MM.1S (cell line): ENCODE data around the gene CFAP107.

Source experiments
- DNase-seq: peaks from one replicate; pipeline ENCODE4 v3.0.0-alpha.2; 2015
- H2AFZ ChIP-seq: fragments of 300-600 bp; sonication (generic); 2 replicates; pipeline ENCODE4 v1.6.0; 2016; ENCODE audit warnings: antibody characterized with exemption, low read length
- H3F3A ChIP-seq: fragments of 300-600 bp; sonication (generic); 2 replicates; pipeline ENCODE4 v1.6.1; 2016; ENCODE audit warnings: mild to moderate bottlenecking, antibody characterized with exemption, low read length, moderate library complexity, mixed read lengths; ENCODE audit not compliant: insufficient read depth
- H3K27ac ChIP-seq: fragments of 300-600 bp; sonication (generic); 2 replicates; pipeline ENCODE4 v1.5.1; 2016; ENCODE audit warnings: mild to moderate bottlenecking, low read length
- H3K27me3 ChIP-seq: fragments of 300-600 bp; sonication (generic); replicated peaks from 2 replicates; pipeline ENCODE4 v1.6.0; 2016; ENCODE audit warnings: low read length; ENCODE audit not compliant: insufficient read depth
- H3K36me3 ChIP-seq: fragments of 300-600 bp; sonication (generic); replicated peaks from 2 replicates; pipeline ENCODE4 v1.6.1; 2016; ENCODE audit warnings: mild to moderate bottlenecking, low read length, mixed read lengths; ENCODE audit not compliant: insufficient read depth
- H3K4me1 ChIP-seq: fragments of 300-600 bp; sonication (generic); 2 replicates; pipeline ENCODE4 v1.6.1; 2016; ENCODE audit warnings: low read length, mixed read lengths
- H3K4me2 ChIP-seq: fragments of 300-600 bp; sonication (generic); 2 replicates; pipeline ENCODE4 v1.6.0; 2016; ENCODE audit warnings: low read depth, low read length
- H3K4me3 ChIP-seq: fragments of 300-600 bp; sonication (generic); 2 replicates; pipeline ENCODE4 v1.5.1; 2016; ENCODE audit warnings: low read length, mixed read lengths
- H3K79me2 ChIP-seq: fragments of 300-600 bp; sonication (generic); 2 replicates; pipeline ENCODE4 v1.6.1; 2016; ENCODE audit warnings: mixed run types, low read length, mixed read lengths
- H3K9ac ChIP-seq: fragments of 300-600 bp; sonication (generic); 2 replicates; pipeline ENCODE4 v1.6.1; 2016; ENCODE audit warnings: low read length, mixed read lengths
- H3K9me2 ChIP-seq: fragments of 300-600 bp; sonication (generic); replicated peaks from 2 replicates; pipeline ENCODE4 v1.6.1; 2016; ENCODE audit warnings: mild to moderate bottlenecking, low read length, mixed read lengths; ENCODE audit not compliant: insufficient read depth
- H3K9me3 ChIP-seq: fragments of 300-600 bp; sonication (generic); replicated peaks from 2 replicates; pipeline ENCODE4 v1.6.1; 2016; ENCODE audit warnings: mild to moderate bottlenecking, low read length, mixed read lengths; ENCODE audit not compliant: insufficient read depth
- H4K20me1 ChIP-seq: fragments of 300-600 bp; sonication (generic); 2 replicates; pipeline ENCODE4 v1.6.1; 2016; ENCODE audit warnings: mild to moderate bottlenecking, low read length, moderate library complexity, mixed read lengths; ENCODE audit not compliant: insufficient read depth
- CTCF ChIP-seq: fragments of 300-600 bp; sonication (generic); IDR thresholded peaks from 2 replicates; pipeline ENCODE4 v1.5.1; 2016; ENCODE audit warnings: antibody characterized with exemption, low read length, mixed read lengths
- EZH2 ChIP-seq: fragments of 300-600 bp; sonication (generic); optimal IDR thresholded peaks from 2 replicates; pipeline ENCODE3; 2017; ENCODE audit warnings: low read depth, mild to moderate bottlenecking, antibody characterized with exemption, low read length, mixed read lengths
- EZH2phosphoT487 ChIP-seq: fragments of 300-600 bp; sonication (generic); IDR thresholded peaks from 2 replicates; pipeline ENCODE4 v1.6.1; 2018; ENCODE audit warnings: antibody characterized with exemption, low read length

The CFAP107 gene

DNA sequence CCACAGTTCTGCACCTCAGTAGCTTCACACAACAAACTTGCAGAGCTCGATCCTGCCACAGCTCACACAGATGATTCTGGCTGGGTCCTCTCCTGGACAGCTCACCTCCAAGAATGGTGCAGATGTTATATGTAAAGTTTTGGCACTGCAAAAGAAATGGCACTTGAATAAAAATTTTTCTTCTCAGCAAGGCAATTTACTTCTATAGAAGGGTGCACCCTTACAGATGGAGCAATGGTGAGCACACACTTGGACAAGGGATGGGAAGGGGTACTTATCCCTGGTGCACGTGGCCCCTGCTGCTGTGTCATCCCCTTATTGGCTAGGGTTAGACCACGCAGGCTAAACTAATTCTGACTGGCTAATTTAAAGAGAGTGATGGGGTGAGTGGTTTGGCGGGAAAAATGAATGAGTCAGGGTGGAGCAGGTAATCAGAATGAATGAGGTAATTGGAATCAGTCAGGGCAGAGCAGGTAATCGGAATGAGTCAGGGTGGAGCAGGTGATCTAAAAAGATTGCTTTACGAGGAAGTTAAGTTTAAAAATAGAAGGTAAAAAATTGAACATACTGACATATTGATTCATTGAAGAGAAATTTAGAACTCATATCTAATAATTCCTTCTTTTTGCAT lies 42.1 kb upstream of the CFAP107 start:
- Histone ChIP-seq H3K36me3 (no peaks in the 10 kb centered on the region), H3K9me3 (no peaks in the 10 kb centered on the region), H3K4me2 (no peak overlapping the region), H3F3A (no peaks in the 10 kb centered on the region), H2AFZ (no peak overlapping the region), H3K4me1 (no peaks in the 10 kb centered on the region), H3K9ac (no peak overlapping the region), H3K9me2 (no peaks in the 10 kb centered on the region), H3K27ac (no peak overlapping the region), H3K79me2 (no peaks in the 10 kb centered on the region), H3K27me3 (no peaks in the 10 kb centered on the region), H4K20me1 (no peaks in the 10 kb centered on the region), H3K4me3 (no peak overlapping the region)
- TF ChIP-seq EZH2phosphoT487 (no peak), CTCF (no peak), EZH2 (no peak)
- no peak for DNase-seq

GRCh38 chr1:12706061-12706460 lies 39.9 kb upstream of the CFAP107 start:
- Histone ChIP-seq H3K4me3 (no peak overlapping the region), H3F3A (no peaks in the 10 kb centered on the region), H2AFZ (no peak overlapping the region), H3K27ac (no peak overlapping the region), H4K20me1 (no peaks in the 10 kb centered on the region), H3K79me2 (no peaks in the 10 kb centered on the region), H3K9me2 (no peaks in the 10 kb centered on the region), H3K36me3 (no peaks in the 10 kb centered on the region), H3K9me3 (no peaks in the 10 kb centered on the region), H3K27me3 (no peaks in the 10 kb centered on the region), H3K9ac (no peak overlapping the region), H3K4me1 (no peaks in the 10 kb centered on the region), H3K4me2 (no peak overlapping the region)
- TF ChIP-seq CTCF, result no peak
- no peak for TF ChIP-seq EZH2phosphoT487
- TF ChIP-seq EZH2, result no peak
- no peak for DNase-seq

DNA sequence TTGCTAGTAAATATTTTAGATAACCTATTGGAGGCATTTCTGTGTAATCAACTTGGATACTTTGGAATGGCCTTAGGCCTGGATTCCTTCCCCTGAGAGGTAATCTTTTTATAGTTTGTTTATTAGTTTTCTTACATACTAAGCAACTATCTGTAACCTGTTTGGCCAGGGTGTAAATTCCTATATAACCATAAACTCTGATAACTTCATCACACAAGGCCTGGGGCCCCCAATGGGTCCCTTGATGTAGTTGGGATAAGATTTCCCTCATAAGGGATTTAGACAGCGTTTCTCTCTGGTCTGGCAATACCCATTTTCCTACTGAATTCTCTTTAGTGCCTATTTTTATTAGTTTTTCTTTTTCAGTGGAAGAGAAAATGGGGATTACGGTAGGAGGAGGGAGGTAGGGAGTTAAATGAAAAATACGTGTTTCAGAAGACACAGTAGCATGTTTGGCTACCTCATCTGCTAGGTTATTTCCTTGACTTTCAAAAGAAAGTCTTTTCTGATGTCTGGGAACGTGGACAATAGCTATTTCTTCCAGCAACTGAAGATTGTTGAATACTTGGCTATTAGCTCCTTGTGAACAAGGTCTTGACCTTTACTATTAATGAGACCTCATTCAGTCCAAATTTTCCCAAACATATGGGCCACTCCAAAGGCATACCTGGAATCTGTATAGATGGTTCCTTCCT lies 37.5 kb upstream of the CFAP107 start:
- no peak overlapping the region for H3K4me2 ChIP-seq
- no peaks in the 10 kb centered on the region for H3K79me2 ChIP-seq
- H3K9me3 ChIP-seq, result no peaks in the 10 kb centered on the region
- TF ChIP-seq EZH2 (no peak), CTCF (no peak), EZH2phosphoT487 (no peak)
- H3K4me1 ChIP-seq, result no peaks in the 10 kb centered on the region
- DNase-seq, result no peak
- H3F3A ChIP-seq, result no peaks in the 10 kb centered on the region
- H3K9me2 ChIP-seq, result no peaks in the 10 kb centered on the region
- no peak overlapping the region for H3K4me3 ChIP-seq
- H3K27me3 ChIP-seq, result no peaks in the 10 kb centered on the region
- H2AFZ ChIP-seq, result no peak overlapping the region
- H3K36me3 ChIP-seq, result no peaks in the 10 kb centered on the region
- no peak overlapping the region for H3K27ac ChIP-seq
- no peaks in the 10 kb centered on the region for H4K20me1 ChIP-seq
- no peak overlapping the region for H3K9ac ChIP-seq
